ENCODE results near the gene ST14. TPM values are rescaled to one million over a fixed set of nuclear protein-coding genes. Genes with fewer than 3 reads are reported as not detected.

ST14 gene
- total RNA-seq, 2 donors from 2014 or later = not detected

DNA sequence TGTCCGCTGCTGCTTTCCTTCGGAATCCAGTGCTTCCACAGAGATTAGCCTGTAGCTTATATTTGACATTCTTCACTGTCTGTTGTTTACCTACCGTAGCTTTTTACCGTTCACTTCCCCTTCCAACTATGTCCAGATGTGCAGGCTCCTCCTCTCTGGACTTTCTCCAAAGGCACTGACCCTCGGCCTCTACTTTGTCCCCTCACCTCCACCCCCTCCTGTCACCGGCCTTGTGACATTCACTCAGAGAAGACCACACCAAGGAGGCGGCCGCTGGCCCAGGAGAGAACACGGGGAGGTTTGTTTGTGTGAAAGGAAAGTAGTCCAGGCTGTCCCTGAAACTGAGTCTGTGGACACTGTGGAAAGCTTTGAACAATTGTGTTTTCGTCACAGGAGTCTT, 15.4 kb upstream of the ST14 start:
- H3K4me1 Mint-ChIP-seq (ENCODE audit: low read depth) = peaks cover 12% of the 10 kb centered on the region
- no peak for ATAC-seq (replicated peaks in 1 of 2)
- H3K4me3 Mint-ChIP-seq = no peak overlapping the region
- no peak for DNase-seq
- H3K27me3 Mint-ChIP-seq (ENCODE audit: low read depth) = no peaks in the 10 kb centered on the region
- H3K36me3 Mint-ChIP-seq (ENCODE audit: insufficient read depth in 2 of 2) = no peaks in the 10 kb centered on the region
- H3K27ac Mint-ChIP-seq = no peak overlapping the region
- H3K9me3 Mint-ChIP-seq = no peaks in the 10 kb centered on the region

DNA sequence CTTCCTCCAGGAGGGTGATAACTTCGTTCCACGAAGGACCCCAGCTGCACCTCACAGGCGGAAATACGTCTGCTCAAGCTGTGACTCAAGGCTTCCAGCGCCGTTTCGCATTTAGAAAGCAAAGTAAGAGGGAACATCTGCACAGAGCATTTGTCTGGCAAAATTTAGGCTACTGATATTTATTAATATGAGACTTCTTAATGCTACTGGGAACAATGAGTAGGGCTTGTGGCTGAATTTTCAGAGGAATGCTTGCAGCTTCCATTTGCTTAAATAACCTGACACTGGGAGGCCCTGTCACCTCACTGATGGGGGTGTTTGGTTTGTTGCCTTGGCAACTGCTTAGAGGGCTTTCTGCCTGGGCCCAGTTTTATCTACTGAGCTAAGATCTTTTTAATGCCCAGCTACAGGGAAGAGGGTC, 14.7 kb upstream of the ST14 start:
- Mint-ChIP-seq H3K36me3 (ENCODE audit: insufficient read depth in 2 of 2) (no peaks in the 10 kb centered on the region), H3K27me3 (ENCODE audit: low read depth) (no peaks in the 10 kb centered on the region), H3K4me3 (no peak overlapping the region), H3K27ac (no peak overlapping the region), H3K9me3 (no peaks in the 10 kb centered on the region), H3K4me1 (ENCODE audit: low read depth) (peaks cover 12% of the 10 kb centered on the region)
- DNase-seq (no peak), ATAC-seq (replicated peaks in 1 of 2) (no peak)

DNA sequence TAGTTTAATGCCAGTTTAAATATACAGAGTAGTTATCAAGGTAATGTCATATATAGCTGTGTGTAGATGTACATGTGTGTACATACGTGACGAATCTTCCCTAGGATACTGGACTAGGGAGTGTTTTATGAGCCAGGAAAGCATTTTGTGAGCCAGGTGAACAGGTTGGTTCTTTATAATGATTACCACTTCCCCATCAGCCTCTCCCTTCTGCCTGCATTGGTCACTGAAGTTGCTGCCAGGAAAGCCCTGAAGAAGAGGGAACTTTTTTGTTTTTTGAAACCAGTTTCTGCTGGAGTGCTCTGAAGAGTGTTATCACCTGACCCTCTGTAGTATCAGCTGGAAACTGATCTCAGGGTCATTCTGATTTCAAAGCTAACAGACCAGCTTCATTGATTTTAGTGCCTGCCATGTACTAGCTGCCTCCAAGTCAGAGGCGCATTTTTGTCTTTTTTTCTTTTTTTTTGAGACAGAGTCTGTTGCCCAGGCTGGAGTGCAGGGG, 14.2 kb upstream of the ST14 start:
- ATAC-seq (replicated peaks in 1 of 2) (no peak), DNase-seq (no peak)
- Mint-ChIP-seq H3K36me3 (ENCODE audit: insufficient read depth in 2 of 2) (no peaks in the 10 kb centered on the region), H3K4me3 (no peak overlapping the region), H3K4me1 (ENCODE audit: low read depth) (peaks cover 12% of the 10 kb centered on the region), H3K27ac (no peak overlapping the region), H3K27me3 (ENCODE audit: low read depth) (no peaks in the 10 kb centered on the region), H3K9me3 (no peaks in the 10 kb centered on the region)

DNA sequence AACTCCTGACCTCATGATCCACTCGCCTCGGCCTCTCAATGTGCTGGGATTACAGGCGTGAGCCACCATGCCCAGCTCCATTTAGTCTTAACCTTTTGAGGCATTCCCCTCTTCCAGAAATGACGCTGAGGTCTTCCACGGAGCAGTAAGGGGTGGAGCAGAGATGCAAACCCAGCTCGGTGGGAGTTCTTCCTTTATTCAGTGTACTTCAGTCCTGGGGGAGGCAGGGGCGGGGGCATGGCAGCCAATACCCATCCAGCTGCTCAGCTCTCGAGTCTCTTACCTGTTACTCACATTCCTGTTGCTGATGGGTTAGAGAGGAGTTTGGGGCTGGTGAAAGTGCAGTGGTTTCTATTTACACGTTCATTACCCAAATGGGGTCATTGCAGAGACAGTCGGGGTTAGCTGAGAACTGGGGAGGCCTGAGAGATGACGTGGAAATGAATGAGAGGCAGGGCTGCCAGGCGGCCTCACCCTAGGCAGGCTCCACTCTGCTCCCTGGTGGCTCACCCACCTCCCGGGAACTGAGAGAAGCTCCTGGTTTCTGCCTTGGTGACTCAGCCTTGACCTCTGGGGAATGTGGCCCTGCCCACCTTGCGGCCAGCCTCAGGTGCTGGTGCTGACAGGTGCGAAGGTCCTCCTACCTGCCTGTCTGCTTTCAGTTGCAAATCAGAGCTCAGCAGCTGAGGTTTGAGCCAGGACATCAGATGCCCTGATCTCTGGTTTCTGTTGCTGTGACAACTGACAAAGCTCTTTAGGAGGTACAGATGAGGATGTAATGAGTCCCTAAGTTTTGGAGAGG, 13.4 kb upstream of the ST14 start:
- peaks cover 17% of the 10 kb centered on the region for H3K4me1 Mint-ChIP-seq (ENCODE audit: low read depth)
- H3K27ac Mint-ChIP-seq = no peak overlapping the region
- no peak overlapping the region for H3K4me3 Mint-ChIP-seq
- no peaks in the 10 kb centered on the region for H3K9me3 Mint-ChIP-seq
- DNase-seq = no peak
- no peaks in the 10 kb centered on the region for H3K36me3 Mint-ChIP-seq (ENCODE audit: insufficient read depth in 2 of 2)
- peaks cover 4% of the 10 kb centered on the region for H3K27me3 Mint-ChIP-seq (ENCODE audit: low read depth)
- no peak for ATAC-seq (replicated peaks in 1 of 2)

DNA sequence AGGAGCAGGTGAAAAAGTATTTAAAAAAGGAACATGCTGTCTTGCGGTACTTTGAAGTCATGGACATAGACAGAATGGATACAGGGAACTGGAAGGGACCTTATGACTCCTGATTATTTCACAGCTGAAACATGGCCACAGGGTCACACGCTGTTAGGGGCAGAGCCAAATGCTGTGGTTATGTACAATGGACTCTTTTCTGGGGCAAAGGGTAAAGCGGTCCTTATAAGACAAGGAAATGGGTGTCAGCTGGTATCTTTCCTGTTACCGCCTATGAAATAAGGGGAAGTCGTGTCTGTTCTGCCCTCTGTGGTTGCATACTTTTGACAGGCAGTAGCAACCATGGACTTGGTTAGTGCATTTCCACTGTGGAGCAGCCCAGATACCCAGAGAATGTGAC, 12.8 kb upstream of the ST14 start:
- Mint-ChIP-seq H3K4me1 (ENCODE audit: low read depth) (peaks cover 17% of the 10 kb centered on the region), H3K9me3 (no peaks in the 10 kb centered on the region), H3K27ac (no peak overlapping the region), H3K4me3 (no peak overlapping the region), H3K36me3 (ENCODE audit: insufficient read depth in 2 of 2) (no peaks in the 10 kb centered on the region), H3K27me3 (ENCODE audit: low read depth) (peaks cover 6% of the 10 kb centered on the region)
- DNase-seq = no peak
- peak in 1 of 2 donors; percentile 26 for ATAC-seq (replicated peaks in 1 of 2)

DNA sequence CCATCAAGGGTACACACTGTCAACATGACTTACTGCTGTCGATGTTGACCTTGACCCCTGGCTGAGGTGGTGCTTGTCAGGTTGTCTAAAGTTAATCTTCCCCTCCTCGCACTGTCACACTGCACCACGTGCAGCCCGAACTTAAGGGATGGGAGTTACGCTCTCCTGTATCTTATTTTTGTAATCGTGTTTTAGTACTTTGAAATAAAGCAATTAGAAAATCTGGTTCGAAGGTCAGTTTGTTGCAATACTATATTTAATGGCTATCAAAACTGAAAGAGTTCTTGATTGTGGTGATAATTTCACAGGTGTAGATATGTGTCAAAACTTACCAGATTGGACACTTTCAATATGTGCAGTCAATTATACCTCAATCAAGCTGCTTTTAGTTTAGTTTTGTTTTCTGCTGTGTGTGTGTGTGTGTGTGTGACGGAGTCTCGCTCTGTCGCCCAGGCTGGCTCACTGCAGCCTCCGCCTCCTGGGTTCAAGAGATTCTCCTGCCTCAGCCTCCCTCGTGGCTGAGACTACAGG, 10.7 kb upstream of the ST14 start:
- Mint-ChIP-seq H3K27me3 (ENCODE audit: low read depth) (peaks cover 6% of the 10 kb centered on the region), H3K36me3 (ENCODE audit: insufficient read depth in 2 of 2) (no peaks in the 10 kb centered on the region), H3K4me3 (no peak overlapping the region), H3K4me1 (ENCODE audit: low read depth) (peaks cover 17% of the 10 kb centered on the region), H3K9me3 (no peaks in the 10 kb centered on the region), H3K27ac (no peak overlapping the region)
- DNase-seq (no peak), ATAC-seq (replicated peaks in 1 of 2) (no peak)

DNA sequence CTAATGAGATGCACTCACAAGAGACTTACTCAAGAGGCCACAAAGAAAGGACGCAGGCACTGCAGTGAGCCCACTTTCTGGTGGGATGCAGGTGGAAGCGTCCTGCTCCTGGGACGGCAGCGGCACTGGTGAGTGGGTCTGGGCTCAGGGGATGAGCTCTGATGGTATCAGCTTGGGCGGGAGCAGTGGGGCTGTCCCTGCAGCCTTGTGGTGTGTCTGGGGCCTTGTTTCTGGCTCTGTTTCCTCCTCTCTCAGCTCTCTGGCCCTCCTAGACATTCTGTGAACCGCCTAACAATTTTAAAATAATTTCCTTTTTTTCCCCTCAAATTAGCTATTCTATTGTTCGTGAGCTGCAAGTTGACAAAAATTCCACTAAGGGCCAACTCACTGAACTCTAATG, 8.8 kb upstream of the ST14 start:
- ATAC-seq (replicated peaks in 1 of 2) (no peak), DNase-seq (no peak)
- peaks cover 17% of the 10 kb centered on the region for H3K4me1 Mint-ChIP-seq (ENCODE audit: low read depth)
- H3K27ac Mint-ChIP-seq = no peak overlapping the region
- no peaks in the 10 kb centered on the region for H3K36me3 Mint-ChIP-seq (ENCODE audit: insufficient read depth in 2 of 2)
- H3K4me3 Mint-ChIP-seq = no peak overlapping the region
- no peaks in the 10 kb centered on the region for H3K9me3 Mint-ChIP-seq
- peaks cover 6% of the 10 kb centered on the region for H3K27me3 Mint-ChIP-seq (ENCODE audit: low read depth)

DNA sequence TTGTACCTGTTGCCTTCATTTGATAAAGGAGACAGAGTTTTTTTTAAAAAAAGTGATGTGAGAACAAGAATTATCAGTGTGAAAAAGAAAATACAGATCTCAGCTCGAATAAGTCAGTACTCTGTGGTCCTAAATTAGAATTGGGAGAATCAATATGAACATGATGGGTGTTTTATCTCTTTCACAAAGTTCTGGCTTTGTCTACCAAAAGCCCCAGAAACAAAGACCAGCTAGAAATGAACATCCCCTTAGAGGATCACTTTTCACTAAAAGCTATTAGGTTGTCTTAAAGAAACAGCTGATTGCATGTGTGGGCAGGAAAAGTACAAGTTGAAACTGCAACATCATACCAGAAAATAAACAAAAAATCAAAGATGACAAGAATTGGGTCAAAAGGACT, 8.4 kb upstream of the ST14 start:
- H3K27ac Mint-ChIP-seq = no peak overlapping the region
- H3K9me3 Mint-ChIP-seq = no peaks in the 10 kb centered on the region
- H3K4me3 Mint-ChIP-seq = no peak overlapping the region
- no peak for DNase-seq
- H3K27me3 Mint-ChIP-seq (ENCODE audit: low read depth) = peaks cover 6% of the 10 kb centered on the region
- ATAC-seq (replicated peaks in 1 of 2) = no peak
- peaks cover 14% of the 10 kb centered on the region for H3K4me1 Mint-ChIP-seq (ENCODE audit: low read depth)
- no peaks in the 10 kb centered on the region for H3K36me3 Mint-ChIP-seq (ENCODE audit: insufficient read depth in 2 of 2)

DNA sequence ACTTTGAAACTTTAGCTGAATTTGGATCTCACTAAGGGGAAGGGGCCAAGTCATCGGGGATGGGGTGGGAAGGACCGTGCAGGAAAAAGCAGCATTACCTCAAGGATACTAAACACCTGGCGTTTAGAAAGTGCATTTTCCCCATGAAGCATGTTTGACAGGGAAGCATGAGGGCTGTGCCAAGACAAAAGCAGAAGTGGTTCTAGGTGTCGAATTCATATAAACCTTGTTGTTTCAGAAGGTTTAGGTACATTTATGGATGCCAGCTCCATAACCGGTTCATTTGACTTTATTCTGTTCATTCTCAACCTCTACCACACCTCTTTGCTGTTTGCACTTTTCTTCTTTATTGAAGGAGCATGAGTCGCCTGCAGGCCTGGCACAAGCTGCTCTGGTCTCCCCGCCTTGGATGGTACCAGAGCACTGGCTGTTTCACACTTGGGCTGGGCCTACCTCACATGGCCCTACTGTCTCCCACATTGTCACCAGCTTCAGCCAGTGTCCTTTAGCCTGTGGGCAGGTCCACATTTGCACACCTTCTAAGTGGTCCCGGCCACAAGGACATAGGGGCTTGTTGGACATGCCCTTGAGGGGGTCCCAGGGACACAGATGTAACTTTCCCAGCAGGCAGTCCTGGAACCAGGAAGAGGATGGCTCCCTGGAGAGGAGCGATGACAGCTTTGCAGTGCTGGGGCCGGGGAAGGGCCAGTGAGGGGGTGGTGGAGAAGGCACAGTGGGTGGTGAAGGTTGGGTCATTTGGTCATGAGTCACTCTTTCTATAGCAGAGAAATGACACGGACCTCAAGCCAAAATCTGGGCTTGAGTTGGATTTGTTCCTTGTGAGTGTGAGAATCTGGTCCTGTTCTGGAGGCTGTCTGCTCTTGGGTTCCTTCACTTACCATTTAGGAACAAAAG, 3.2 kb upstream of the ST14 start:
- Mint-ChIP-seq H3K4me1 (ENCODE audit: low read depth) (peaks cover 4% of the 10 kb centered on the region), H3K4me3 (no peak overlapping the region), H3K9me3 (no peaks in the 10 kb centered on the region), H3K27ac (no peak overlapping the region), H3K36me3 (ENCODE audit: insufficient read depth in 2 of 2) (peaks cover 2 to 6% of the 10 kb centered on the region in 2 donors), H3K27me3 (ENCODE audit: low read depth) (peaks cover 32% of the 10 kb centered on the region)
- DNase-seq (no peak), ATAC-seq (replicated peaks in 1 of 2) (no peak)

DNA sequence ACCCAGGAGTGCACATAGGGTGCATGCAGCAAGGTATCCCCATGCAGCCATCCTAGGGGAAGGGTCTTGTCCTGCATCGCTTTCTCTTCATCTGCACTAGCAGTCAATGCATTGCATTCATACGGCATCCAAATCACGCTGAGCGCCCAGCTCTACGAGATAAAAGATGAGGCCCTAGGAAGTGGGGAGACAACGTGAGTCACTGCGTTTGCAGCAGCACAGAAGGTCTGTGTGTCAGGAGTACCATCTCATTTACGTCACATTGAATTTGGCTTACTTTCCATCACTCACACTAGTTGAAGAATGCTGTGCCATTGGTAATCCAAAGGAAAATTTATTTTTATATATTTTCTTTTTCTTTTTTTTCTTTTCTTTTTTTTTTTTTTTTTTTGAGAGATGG, 2.5 kb upstream of the ST14 start:
- Mint-ChIP-seq H3K27ac (no peak overlapping the region), H3K9me3 (no peaks in the 10 kb centered on the region), H3K4me1 (ENCODE audit: low read depth) (peaks cover 4% of the 10 kb centered on the region), H3K27me3 (ENCODE audit: low read depth) (peaks cover 39% of the 10 kb centered on the region), H3K36me3 (ENCODE audit: insufficient read depth in 2 of 2) (peaks cover 2 to 6% of the 10 kb centered on the region in 2 donors), H3K4me3 (no peak overlapping the region)
- ATAC-seq (replicated peaks in 1 of 2) (no peak), DNase-seq (no peak)

DNA sequence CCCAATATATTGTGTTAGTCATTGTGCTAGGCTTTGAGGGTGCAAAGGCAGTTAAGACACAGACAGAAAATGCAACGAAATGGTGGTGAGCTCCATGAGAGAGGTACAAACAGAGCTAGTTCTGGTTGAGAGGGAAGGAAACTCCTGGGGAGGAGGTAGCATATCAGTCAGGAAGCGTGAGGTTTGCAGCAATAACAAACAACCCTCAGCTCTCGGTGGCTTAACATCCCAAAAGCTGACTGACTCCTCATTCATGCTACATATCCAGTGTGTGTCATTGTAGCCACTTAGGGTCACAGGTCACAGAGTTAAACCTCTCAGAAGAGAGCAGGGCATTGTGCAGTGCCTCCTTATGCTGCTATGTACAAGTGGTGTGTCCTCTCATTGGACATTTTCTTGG, 1.7 kb upstream of the ST14 start:
- ATAC-seq (replicated peaks in 1 of 2) = no peak
- no peak overlapping the region for H3K4me3 Mint-ChIP-seq
- no peak overlapping the region for H3K27ac Mint-ChIP-seq
- H3K27me3 Mint-ChIP-seq (ENCODE audit: low read depth) = peaks cover 47% of the 10 kb centered on the region
- DNase-seq = no peak
- H3K9me3 Mint-ChIP-seq = no peaks in the 10 kb centered on the region
- H3K36me3 Mint-ChIP-seq (ENCODE audit: insufficient read depth in 2 of 2) = peaks cover 2 to 6% of the 10 kb centered on the region in 2 donors
- peaks cover 4% of the 10 kb centered on the region for H3K4me1 Mint-ChIP-seq (ENCODE audit: low read depth)

DNA sequence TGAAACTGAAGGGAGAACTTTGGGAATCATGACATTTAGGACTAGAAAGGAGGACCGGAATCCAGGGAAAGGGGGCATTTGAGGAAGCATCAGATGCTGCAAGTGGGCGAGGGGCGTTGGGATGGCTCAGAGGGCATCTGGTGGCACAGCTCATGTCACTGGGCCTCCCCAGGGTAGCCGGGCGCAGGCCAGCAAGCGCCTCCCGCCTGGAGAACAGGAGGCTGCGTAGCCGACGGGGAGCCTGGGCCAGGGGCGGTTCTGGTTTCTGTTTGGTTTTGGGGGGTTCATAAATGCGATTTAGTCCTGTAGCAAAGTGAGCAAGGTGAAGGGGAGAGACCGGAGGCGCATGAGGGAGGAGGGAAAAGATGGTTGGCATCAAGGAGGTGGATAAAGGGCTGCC, 443 bp upstream of the ST14 start:
- H3K9me3 Mint-ChIP-seq = no peaks in the 10 kb centered on the region
- peaks cover 2 to 6% of the 10 kb centered on the region in 2 donors for H3K36me3 Mint-ChIP-seq (ENCODE audit: insufficient read depth in 2 of 2)
- ATAC-seq (replicated peaks in 1 of 2) = no peak
- peak overlapping the region; percentile 65 to 69 for H3K4me3 Mint-ChIP-seq
- peaks cover 4% of the 10 kb centered on the region for H3K4me1 Mint-ChIP-seq (ENCODE audit: low read depth)
- peaks cover 60% of the 10 kb centered on the region for H3K27me3 Mint-ChIP-seq (ENCODE audit: low read depth)
- H3K27ac Mint-ChIP-seq = no peak overlapping the region
- DNase-seq = no peak

DNA sequence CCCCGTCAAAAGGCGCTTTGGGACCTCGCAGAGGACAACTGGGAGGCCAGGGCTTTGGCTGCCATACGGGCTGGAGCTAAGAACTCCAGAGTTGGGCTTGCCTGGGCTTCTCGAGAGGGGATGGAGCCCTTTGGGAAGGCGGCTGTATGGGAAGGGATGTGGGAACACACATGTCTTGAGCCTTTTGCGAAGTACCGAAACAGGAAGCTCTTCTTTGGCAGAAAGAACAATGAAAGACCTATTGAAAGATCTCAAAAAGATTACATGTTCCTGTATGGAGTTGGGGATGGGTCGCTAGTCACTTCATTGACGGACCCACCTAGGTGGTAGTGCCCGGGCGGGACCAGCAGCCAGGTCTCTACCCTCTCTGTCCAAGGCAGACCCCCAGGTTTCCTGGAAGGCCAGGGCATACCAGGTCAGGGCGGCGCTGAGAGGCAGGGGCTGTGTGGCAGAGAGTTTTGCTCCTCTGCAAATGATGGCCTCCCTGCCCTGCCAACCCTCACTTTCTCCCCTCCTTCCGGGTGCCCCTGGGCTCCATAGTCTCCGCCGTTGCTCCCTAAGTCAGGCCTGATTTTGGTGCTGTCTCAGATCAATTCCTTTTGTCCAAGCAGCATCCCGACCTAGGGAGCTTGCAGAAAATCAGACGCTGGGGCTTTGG, 1.0 kb downstream of the ST14 start:
- Mint-ChIP-seq H3K4me1 (ENCODE audit: low read depth) (peaks cover 4% of the 10 kb centered on the region), H3K36me3 (ENCODE audit: insufficient read depth in 2 of 2) (peaks cover 2 to 6% of the 10 kb centered on the region in 2 donors), H3K4me3 (peak overlapping the region; percentile 59 to 72), H3K27me3 (ENCODE audit: low read depth) (peaks cover 61% of the 10 kb centered on the region), H3K9me3 (no peaks in the 10 kb centered on the region), H3K27ac (no peak overlapping the region)
- ATAC-seq (replicated peaks in 1 of 2) = no peak
- DNase-seq = no peak
